Tongue (tissue), 2 donors: ENCODE results near the gene BMPR1A. TPM values are rescaled to one million over a fixed set of nuclear protein-coding genes. Genes with fewer than 3 reads are reported as not detected.
A peak's percentile ranks its signal among the peaks of the same experiment; 100 is the strongest.

Experiments used
- DNase-seq: peaks from one replicate; pipeline ENCODE4 v3.0.0-alpha.2; 2015
- total RNA-seq: library from RNA; depleted of rRNA; stranded (reverse); fragments of >200 nt; gene quantifications from one replicate; pipeline ENCODE4 v1.2.3, GENCODE V29; 2014

The BMPR1A gene
- 102 TPM for total RNA-seq

GRCh38 chr10:86756511-86757112 lies at the start of gene BMPR1A:
Gene BMPR1A, plus strand, starts transcription at chr10:86756619. Its CDS starts 119,400 bp downstream, at chr10:86876019.
- DNase-seq, result peak; percentile 75

- no peak for DNase-seq
Observed at GRCh38 chr10:86706977-86707376, 49.4 kb upstream of the BMPR1A start.

GRCh38 chr10:86707505-86707904 lies 48.9 kb upstream of the BMPR1A start:
- no peak for DNase-seq

- no peak for DNase-seq
Observed at GRCh38 chr10:86708068-86708782, 48.2 kb upstream of the BMPR1A start.

- no peak for DNase-seq
Observed at GRCh38 chr10:86708783-86709380, 47.5 kb upstream of the BMPR1A start.

- DNase-seq, result no peak
Observed at GRCh38 chr10:86709396-86710185, 46.8 kb upstream of the BMPR1A start.

- peak; percentile 96 for DNase-seq
Observed at GRCh38 chr10:86710987-86711512, 45.4 kb upstream of the BMPR1A start.

- DNase-seq, result peak; percentile 75
Observed at GRCh38 chr10:86711513-86712316, 44.7 kb upstream of the BMPR1A start.

GRCh38 chr10:86712317-86712707 lies 44.1 kb upstream of the BMPR1A start:
- DNase-seq, result no peak

- DNase-seq, result no peak
Observed at GRCh38 chr10:86715156-86715795, 41.1 kb upstream of the BMPR1A start.

- DNase-seq, result peak; percentile 48
Observed at GRCh38 chr10:86715836-86716235, 40.6 kb upstream of the BMPR1A start.

- DNase-seq, result no peak
Observed at GRCh38 chr10:86716466-86716865, 40.0 kb upstream of the BMPR1A start.

GRCh38 chr10:86718556-86718955 lies 37.9 kb upstream of the BMPR1A start:
- no peak for DNase-seq

- no peak for DNase-seq
Observed at GRCh38 chr10:86721232-86721631, 35.2 kb upstream of the BMPR1A start.

- no peak for DNase-seq
Observed at GRCh38 chr10:86723009-86723408, 33.4 kb upstream of the BMPR1A start.

GRCh38 chr10:86724445-86724844 lies 32.0 kb upstream of the BMPR1A start:
- DNase-seq, result no peak

- DNase-seq, result no peak
Observed at GRCh38 chr10:86725980-86726676, 30.3 kb upstream of the BMPR1A start.

GRCh38 chr10:86726677-86726999 lies 29.8 kb upstream of the BMPR1A start:
- no peak for DNase-seq

- no peak for DNase-seq
Observed at GRCh38 chr10:86727470-86727869, 28.9 kb upstream of the BMPR1A start.

GRCh38 chr10:86728056-86728455 lies 28.4 kb upstream of the BMPR1A start:
- DNase-seq, result no peak

GRCh38 chr10:86729677-86730076 lies 26.7 kb upstream of the BMPR1A start:
- no peak for DNase-seq
